ENCODE results near the gene CTSE. TPM values are rescaled to one million over a fixed set of nuclear protein-coding genes. Genes with fewer than 3 reads are reported as not detected.

Gene CTSE
- total RNA-seq, 1 donor from 2014 or later = not detected

DNA sequence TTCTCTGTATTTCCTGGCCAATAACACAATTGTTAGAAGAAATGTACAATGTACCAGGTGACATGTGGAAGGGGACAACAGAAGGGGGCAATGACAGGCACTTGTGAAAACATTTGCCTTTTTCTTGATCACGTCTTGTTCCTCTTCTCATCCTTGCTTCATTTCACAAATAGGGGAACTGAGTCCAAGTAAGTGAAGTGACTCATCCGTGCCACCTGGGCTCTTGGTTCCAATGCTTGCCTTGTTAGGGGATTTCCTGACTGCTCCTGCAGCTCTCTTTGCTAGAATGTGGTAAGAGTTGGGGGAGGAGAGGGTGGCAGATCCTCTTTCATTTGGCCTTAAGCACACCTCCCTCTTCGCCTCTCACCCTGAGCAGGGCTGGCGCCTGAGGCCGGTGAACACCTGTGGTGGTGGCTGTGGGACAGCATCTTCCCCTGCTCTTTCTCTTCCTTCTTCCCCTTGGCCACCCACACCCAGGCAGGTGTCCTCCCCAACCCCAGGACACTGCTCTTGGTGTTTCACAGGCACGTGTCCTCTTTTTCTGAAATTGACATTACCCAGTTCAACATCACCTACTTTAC is 27.1 kb upstream of the CTSE start:
- Mint-ChIP-seq H3K9me3 (ENCODE audit: unreplicated experiment) (no peaks in the 10 kb centered on the region), H3K27me3 (ENCODE audit: unreplicated experiment) (peaks cover 37% of the 10 kb centered on the region), H3K4me1 (ENCODE audit: unreplicated experiment) (no peaks in the 10 kb centered on the region), H3K4me3 (ENCODE audit: unreplicated experiment) (no peak overlapping the region), H3K27ac (ENCODE audit: unreplicated experiment) (no peak overlapping the region), H3K36me3 (ENCODE audit: unreplicated experiment) (no peaks in the 10 kb centered on the region)
- no peak for DNase-seq (ENCODE audit: extremely low spot score, unreplicated experiment)
- TF ChIP-seq, protein P1, sequence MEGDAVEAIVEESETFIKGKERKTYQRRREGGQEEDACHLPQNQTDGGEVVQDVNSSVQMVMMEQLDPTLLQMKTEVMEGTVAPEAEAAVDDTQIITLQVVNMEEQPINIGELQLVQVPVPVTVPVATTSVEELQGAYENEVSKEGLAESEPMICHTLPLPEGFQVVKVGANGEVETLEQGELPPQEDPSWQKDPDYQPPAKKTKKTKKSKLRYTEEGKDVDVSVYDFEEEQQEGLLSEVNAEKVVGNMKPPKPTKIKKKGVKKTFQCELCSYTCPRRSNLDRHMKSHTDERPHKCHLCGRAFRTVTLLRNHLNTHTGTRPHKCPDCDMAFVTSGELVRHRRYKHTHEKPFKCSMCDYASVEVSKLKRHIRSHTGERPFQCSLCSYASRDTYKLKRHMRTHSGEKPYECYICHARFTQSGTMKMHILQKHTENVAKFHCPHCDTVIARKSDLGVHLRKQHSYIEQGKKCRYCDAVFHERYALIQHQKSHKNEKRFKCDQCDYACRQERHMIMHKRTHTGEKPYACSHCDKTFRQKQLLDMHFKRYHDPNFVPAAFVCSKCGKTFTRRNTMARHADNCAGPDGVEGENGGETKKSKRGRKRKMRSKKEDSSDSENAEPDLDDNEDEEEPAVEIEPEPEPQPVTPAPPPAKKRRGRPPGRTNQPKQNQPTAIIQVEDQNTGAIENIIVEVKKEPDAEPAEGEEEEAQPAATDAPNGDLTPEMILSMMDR (IDR thresholded peaks at IDR 0.05) = no peak

DNA sequence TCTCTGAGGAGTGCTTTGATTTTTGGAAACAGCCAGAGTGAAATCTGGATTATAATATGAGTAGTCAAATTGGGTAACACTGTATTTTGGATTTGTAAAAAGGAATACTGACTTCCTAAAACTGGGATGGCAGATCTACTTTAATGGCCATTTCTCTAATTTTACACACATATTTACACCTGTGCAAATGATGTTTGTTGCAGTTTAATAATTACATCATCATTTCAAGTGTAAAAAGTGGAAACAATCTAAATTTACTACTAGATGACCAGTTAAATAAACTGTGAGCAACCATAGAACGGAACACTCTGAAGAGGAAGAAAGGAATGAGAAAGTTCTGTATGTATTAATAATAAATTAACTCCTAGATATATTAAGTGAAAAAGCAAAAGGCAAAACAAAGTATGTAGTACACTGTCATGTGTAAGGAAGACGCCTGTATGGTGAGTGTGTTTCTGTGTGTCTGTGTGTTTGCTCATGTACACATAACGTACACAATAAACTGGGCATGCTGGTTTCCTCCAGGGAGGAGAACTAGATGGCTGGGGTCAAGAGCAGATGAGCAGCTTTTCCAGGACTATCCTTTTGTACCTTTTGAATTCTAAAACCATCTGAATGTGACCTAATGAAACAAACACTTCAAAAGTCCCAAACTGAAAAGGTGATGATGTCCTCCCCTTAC is 26.4 kb upstream of the CTSE start:
- DNase-seq (ENCODE audit: extremely low spot score, unreplicated experiment) = no peak
- Mint-ChIP-seq H3K36me3 (ENCODE audit: unreplicated experiment) (no peaks in the 10 kb centered on the region), H3K9me3 (ENCODE audit: unreplicated experiment) (no peaks in the 10 kb centered on the region), H3K4me3 (ENCODE audit: unreplicated experiment) (no peak overlapping the region), H3K4me1 (ENCODE audit: unreplicated experiment) (no peaks in the 10 kb centered on the region), H3K27me3 (ENCODE audit: unreplicated experiment) (peaks cover 33% of the 10 kb centered on the region), H3K27ac (ENCODE audit: unreplicated experiment) (no peak overlapping the region)
- TF ChIP-seq, protein P1 (IDR thresholded peaks at IDR 0.05) = no peak

DNA sequence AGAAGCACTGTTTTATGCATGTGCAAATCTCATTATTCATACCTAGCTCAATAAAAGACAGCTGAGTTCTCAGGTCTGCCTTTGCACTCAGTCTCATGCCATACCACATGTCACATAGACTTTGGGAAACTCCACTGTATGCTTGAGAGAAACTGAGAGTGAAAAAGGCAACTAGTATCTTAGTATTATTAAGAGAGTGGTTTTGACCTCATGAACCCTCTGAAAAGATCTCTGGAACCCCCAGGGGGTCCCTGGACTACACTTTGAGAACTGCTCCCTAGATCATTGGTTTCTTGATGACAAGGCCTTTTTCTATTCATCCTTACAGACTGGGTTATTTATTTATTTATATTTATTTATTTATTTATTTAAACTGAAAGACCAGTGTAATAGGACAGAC is 25.6 kb upstream of the CTSE start:
- H3K9me3 Mint-ChIP-seq (ENCODE audit: unreplicated experiment) = no peaks in the 10 kb centered on the region
- H3K36me3 Mint-ChIP-seq (ENCODE audit: unreplicated experiment) = no peaks in the 10 kb centered on the region
- H3K27me3 Mint-ChIP-seq (ENCODE audit: unreplicated experiment) = peaks cover 32% of the 10 kb centered on the region
- no peak overlapping the region for H3K4me3 Mint-ChIP-seq (ENCODE audit: unreplicated experiment)
- DNase-seq (ENCODE audit: extremely low spot score, unreplicated experiment) = no peak
- no peaks in the 10 kb centered on the region for H3K4me1 Mint-ChIP-seq (ENCODE audit: unreplicated experiment)
- no peak overlapping the region for H3K27ac Mint-ChIP-seq (ENCODE audit: unreplicated experiment)
- TF ChIP-seq, protein P1 (IDR thresholded peaks at IDR 0.05) = no peak

DNA sequence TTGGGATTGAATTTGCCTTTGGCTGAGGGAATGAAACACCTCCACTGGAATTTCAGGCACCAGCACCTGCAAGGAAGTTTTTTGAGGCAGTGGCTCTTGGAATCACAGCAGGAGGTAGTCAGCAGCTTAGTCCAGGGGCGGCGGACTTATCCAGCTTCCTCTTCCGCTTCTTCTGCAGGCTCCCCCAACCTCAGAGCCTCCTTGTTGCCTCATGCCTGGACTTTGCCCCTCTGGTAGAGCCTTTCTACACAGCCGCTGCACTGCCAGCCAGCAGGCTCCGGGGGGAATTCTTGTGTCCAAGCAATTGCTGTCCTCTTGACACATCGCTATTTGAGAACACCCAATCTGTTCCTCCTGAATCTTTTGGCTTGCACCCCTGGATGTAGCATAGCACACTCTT is 24.9 kb upstream of the CTSE start:
- no peaks in the 10 kb centered on the region for H3K4me1 Mint-ChIP-seq (ENCODE audit: unreplicated experiment)
- TF ChIP-seq, protein P1 (IDR thresholded peaks at IDR 0.05) = no peak
- H3K4me3 Mint-ChIP-seq (ENCODE audit: unreplicated experiment) = no peak overlapping the region

DNA sequence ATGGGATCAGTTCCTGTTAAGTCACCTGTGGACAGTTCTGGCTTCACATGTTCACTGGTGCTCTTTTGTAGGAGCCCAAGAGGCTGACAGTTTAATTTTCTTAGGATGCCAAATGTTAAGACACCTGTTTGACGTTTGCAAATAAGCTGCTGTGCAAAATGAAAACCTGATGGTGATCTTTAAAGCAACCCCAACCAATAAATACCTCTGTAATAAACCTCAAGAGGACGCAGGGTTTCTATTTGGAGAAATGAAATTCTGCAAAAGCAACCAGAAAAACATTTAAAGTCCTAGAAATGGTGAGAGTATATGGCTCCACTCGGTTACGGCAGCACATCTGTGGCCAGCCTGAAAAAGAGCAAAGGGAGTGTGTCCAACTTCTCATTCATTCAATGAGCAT is 23.6 kb upstream of the CTSE start:
- DNase-seq (ENCODE audit: extremely low spot score, unreplicated experiment) = no peak
- no peaks in the 10 kb centered on the region for H3K36me3 Mint-ChIP-seq (ENCODE audit: unreplicated experiment)
- no peaks in the 10 kb centered on the region for H3K4me1 Mint-ChIP-seq (ENCODE audit: unreplicated experiment)
- TF ChIP-seq, protein P1 (IDR thresholded peaks at IDR 0.05) = no peak
- H3K27ac Mint-ChIP-seq (ENCODE audit: unreplicated experiment) = no peak overlapping the region
- peaks cover 32% of the 10 kb centered on the region for H3K27me3 Mint-ChIP-seq (ENCODE audit: unreplicated experiment)
- no peak overlapping the region for H3K4me3 Mint-ChIP-seq (ENCODE audit: unreplicated experiment)
- H3K9me3 Mint-ChIP-seq (ENCODE audit: unreplicated experiment) = no peaks in the 10 kb centered on the region

More for the DNA sequence above, 24.9 kb upstream of the CTSE start:
- Mint-ChIP-seq H3K36me3 (ENCODE audit: unreplicated experiment) (no peaks in the 10 kb centered on the region), H3K27ac (ENCODE audit: unreplicated experiment) (no peak overlapping the region), H3K27me3 (ENCODE audit: unreplicated experiment) (peaks cover 32% of the 10 kb centered on the region), H3K9me3 (ENCODE audit: unreplicated experiment) (no peaks in the 10 kb centered on the region)
- DNase-seq (ENCODE audit: extremely low spot score, unreplicated experiment) = no peak

Measured in osteocyte (in vitro differentiated cells).